ENCODE measurements around the gene WNT8B.

Gene WNT8B

GRCh38 chr10:100462709-100463108 lies at the start of gene WNT8B:
Gene WNT8B (plus strand): TSS chr10:100463009. CDS start chr10:100463169, 160 bp downstream.
- DNase-seq = no peak

- DNase-seq = no peak
These were observed 49.6 kb upstream of the WNT8B start for GRCh38 chr10:100413173-100413572.

- no peak for DNase-seq
These were observed 42.8 kb upstream of the WNT8B start for GRCh38 chr10:100419911-100420449.

GRCh38 chr10:100427374-100427773 lies 35.4 kb upstream of the WNT8B start:
- no peak for DNase-seq

GRCh38 chr10:100433253-100434240 lies 29.3 kb upstream of the WNT8B start:
- DNase-seq = peak; percentile 43 to 86

- peak in 1 of 2 experiments; percentile 14 for DNase-seq
These were observed 26.6 kb upstream of the WNT8B start for GRCh38 chr10:100436255-100436654.

- DNase-seq = no peak
These were observed 24.0 kb upstream of the WNT8B start for GRCh38 chr10:100438674-100439315.

GRCh38 chr10:100442548-100442947 lies 20.3 kb upstream of the WNT8B start:
- no peak for DNase-seq

- peak in 1 of 2 experiments; percentile 36 for DNase-seq
These were observed 16.6 kb upstream of the WNT8B start for GRCh38 chr10:100446130-100446761.

GRCh38 chr10:100447663-100448062 lies 15.1 kb upstream of the WNT8B start:
- no peak for DNase-seq

GRCh38 chr10:100448951-100449350 lies 13.9 kb upstream of the WNT8B start:
- no peak for DNase-seq

- no peak for DNase-seq
These were observed 5.5 kb downstream of the WNT8B start for GRCh38 chr10:100468322-100468721.

- DNase-seq = no peak
These were observed 6.2 kb downstream of the WNT8B start for GRCh38 chr10:100468978-100469377.

- DNase-seq = no peak
These were observed 6.9 kb downstream of the WNT8B start for GRCh38 chr10:100469756-100470155.

GRCh38 chr10:100470367-100470766 lies 7.6 kb downstream of the WNT8B start:
- DNase-seq = no peak

GRCh38 chr10:100477970-100478369 lies 15.2 kb downstream of the WNT8B start:
- no peak for DNase-seq

GRCh38 chr10:100479037-100479436 lies 16.2 kb downstream of the WNT8B start:
- no peak for DNase-seq

GRCh38 chr10:100480002-100480401 lies 17.2 kb downstream of the WNT8B start:
- no peak for DNase-seq

GRCh38 chr10:100481462-100482081 lies 18.8 kb downstream of the WNT8B start:
- peak; percentile 61 to 83 for DNase-seq

GRCh38 chr10:100482181-100482833 lies 19.5 kb downstream of the WNT8B start:
- DNase-seq = peak; percentile 8 to 50

- DNase-seq = peak in 1 of 2 experiments; percentile 19
These were observed 20.0 kb downstream of the WNT8B start for GRCh38 chr10:100482834-100483185.
